Skeletal muscle tissue (tissue), 4 donors: Measurements from ENCODE around the gene NR6A1. TPM values are rescaled to one million over a fixed set of nuclear protein-coding genes. Genes with fewer than 3 reads are reported as not detected.

Experiments used
- H3K27ac ChIP-seq: one replicate; pipeline ENCODE4 v1.7.0; 2013; ENCODE audit warnings: mild to moderate bottlenecking, low read depth, low read length, inconsistent platforms
- H3K27me3 ChIP-seq, 3 donors: one replicate each; pipeline ENCODE4 v1.7.0; 2013; ENCODE audit warnings: low read length in 3 of 3; ENCODE audit not compliant: control insufficient read depth in 3 of 3, insufficient read depth in 3 of 3
- H3K36me3 ChIP-seq, 3 donors: one replicate each; pipeline ENCODE4 v1.7.0; 2013; ENCODE audit warnings: low read length in 3 of 3; ENCODE audit not compliant: control insufficient read depth in 3 of 3, insufficient read depth in 3 of 3
- H3K4me1 ChIP-seq, 3 donors: one replicate each; pipeline ENCODE4 v1.7.0; 2013; ENCODE audit warnings: low read length in 3 of 3, mild to moderate bottlenecking in 3 of 3; ENCODE audit not compliant: control insufficient read depth in 3 of 3, insufficient read depth in 3 of 3
- H3K4me3 ChIP-seq, 3 donors: one replicate each; pipeline ENCODE4 v1.7.0; 2013; ENCODE audit warnings: low read length in 3 of 3
- H3K9ac ChIP-seq, 3 donors: one replicate each; pipeline ENCODE4 v1.7.0; 2013; ENCODE audit warnings: low read length in 3 of 3, mild to moderate bottlenecking in 3 of 3, moderate library complexity in 2 of 3, low read depth in 1 of 3
- H3K9me3 ChIP-seq, 3 donors: one replicate each; pipeline ENCODE4 v1.7.0; 2013; ENCODE audit warnings: low read length in 3 of 3; ENCODE audit not compliant: control insufficient read depth in 3 of 3
- total RNA-seq: library from RNA; depleted of rRNA; stranded (reverse); fragments of >200 nt; gene quantifications from one replicate; pipeline ENCODE4 v1.2.3, GENCODE V29; 2014
- donor health status: Osteomylitis.

NR6A1 gene
- total RNA-seq, 1 donor from 2014 or later, result 0.52 TPM

- H3K9me3 ChIP-seq, result no peaks in the 10 kb centered on the region
- H3K36me3 ChIP-seq, result no peaks in the 10 kb centered on the region
- no peaks in the 10 kb centered on the region for H3K4me1 ChIP-seq
- no peak overlapping the region for H3K4me3 ChIP-seq
- H3K27ac ChIP-seq, result no peak overlapping the region
- H3K9ac ChIP-seq, result no peak overlapping the region
- H3K27me3 ChIP-seq, result no peaks in the 10 kb centered on the region
Observed at GRCh38 chr9:124555043-124555442, 216.1 kb downstream of the NR6A1 start.

- H3K4me1 ChIP-seq, result no peaks in the 10 kb centered on the region
- H3K9ac ChIP-seq, result no peak overlapping the region
- H3K4me3 ChIP-seq, result no peak overlapping the region
- no peaks in the 10 kb centered on the region for H3K9me3 ChIP-seq
- no peak overlapping the region for H3K27ac ChIP-seq
- no peaks in the 10 kb centered on the region for H3K27me3 ChIP-seq
- H3K36me3 ChIP-seq, result no peaks in the 10 kb centered on the region
Observed at GRCh38 chr9:124553738-124554137, 217.4 kb downstream of the NR6A1 start.

GRCh38 chr9:124552273-124552605 lies 218.9 kb downstream of the NR6A1 start:
- no peak overlapping the region for H3K27ac ChIP-seq

GRCh38 chr9:124551472-124552272 lies 219.4 kb downstream of the NR6A1 start:
- Histone ChIP-seq H3K36me3 (no peaks in the 10 kb centered on the region), H3K27me3 (no peaks in the 10 kb centered on the region), H3K9me3 (no peaks in the 10 kb centered on the region), H3K4me1 (no peaks in the 10 kb centered on the region), H3K27ac (no peak overlapping the region), H3K9ac (no peak overlapping the region), H3K4me3 (no peak overlapping the region)

More at GRCh38 chr9:124552273-124552605, 218.9 kb downstream of the NR6A1 start:
- Histone ChIP-seq H3K4me1 (no peaks in the 10 kb centered on the region), H3K4me3 (no peak overlapping the region), H3K27me3 (no peaks in the 10 kb centered on the region), H3K9me3 (no peaks in the 10 kb centered on the region), H3K9ac (no peak overlapping the region), H3K36me3 (no peaks in the 10 kb centered on the region)

- H3K9me3 ChIP-seq, result no peaks in the 10 kb centered on the region
- H3K27me3 ChIP-seq, result no peaks in the 10 kb centered on the region
- no peaks in the 10 kb centered on the region for H3K36me3 ChIP-seq
- no peak overlapping the region for H3K9ac ChIP-seq
- H3K4me1 ChIP-seq, result no peaks in the 10 kb centered on the region
- H3K27ac ChIP-seq, result no peak overlapping the region
- H3K4me3 ChIP-seq, result no peak overlapping the region
Observed at GRCh38 chr9:124550072-124550471, 221.0 kb downstream of the NR6A1 start.

- Histone ChIP-seq H3K4me1 (no peaks in the 10 kb centered on the region), H3K27me3 (no peaks in the 10 kb centered on the region), H3K36me3 (no peaks in the 10 kb centered on the region), H3K9ac (no peak overlapping the region), H3K27ac (no peak overlapping the region), H3K4me3 (no peak overlapping the region), H3K9me3 (no peaks in the 10 kb centered on the region)
Observed at GRCh38 chr9:124549016-124549415, 222.1 kb downstream of the NR6A1 start.

- no peak overlapping the region for H3K9ac ChIP-seq
- H3K9me3 ChIP-seq, result no peaks in the 10 kb centered on the region
- H3K27me3 ChIP-seq, result no peaks in the 10 kb centered on the region
- peaks cover 0 to 3% (median 0%) of the 10 kb centered on the region in 3 donors for H3K36me3 ChIP-seq
- H3K4me3 ChIP-seq, result no peak overlapping the region
- H3K4me1 ChIP-seq, result no peaks in the 10 kb centered on the region
- no peak overlapping the region for H3K27ac ChIP-seq
Observed at GRCh38 chr9:124544535-124544934, 226.6 kb downstream of the NR6A1 start.

- Histone ChIP-seq H3K9me3 (no peaks in the 10 kb centered on the region), H3K4me3 (no peak overlapping the region)
Observed at GRCh38 chr9:124541824-124542223, 229.3 kb downstream of the NR6A1 start.

GRCh38 chr9:124537926-124538325 lies 233.2 kb downstream of the NR6A1 start:
- no peak overlapping the region for H3K27ac ChIP-seq
- no peaks in the 10 kb centered on the region for H3K4me1 ChIP-seq
- H3K9ac ChIP-seq, result no peak overlapping the region
- H3K9me3 ChIP-seq, result no peaks in the 10 kb centered on the region
- H3K4me3 ChIP-seq, result no peak overlapping the region
- peaks cover 6 to 12% (median 6%) of the 10 kb centered on the region in 3 donors for H3K36me3 ChIP-seq
- no peaks in the 10 kb centered on the region for H3K27me3 ChIP-seq

More at GRCh38 chr9:124541824-124542223, 229.3 kb downstream of the NR6A1 start:
- Histone ChIP-seq H3K4me1 (no peaks in the 10 kb centered on the region), H3K27me3 (no peaks in the 10 kb centered on the region), H3K9ac (no peak overlapping the region), H3K27ac (no peak overlapping the region), H3K36me3 (peaks cover 3 to 9% (median 6%) of the 10 kb centered on the region in 3 donors)

GRCh38 chr9:124535846-124536245 lies 235.3 kb downstream of the NR6A1 start:
- Histone ChIP-seq H3K9me3 (no peaks in the 10 kb centered on the region), H3K27me3 (no peaks in the 10 kb centered on the region), H3K4me3 (no peak overlapping the region), H3K36me3 (peaks cover 6 to 12% (median 6%) of the 10 kb centered on the region in 3 donors), H3K4me1 (no peaks in the 10 kb centered on the region), H3K9ac (no peak overlapping the region), H3K27ac (no peak overlapping the region)
